Measurements from ENCODE around the gene HSP90AB1. TPM values are rescaled to one million over a fixed set of nuclear protein-coding genes. Genes with fewer than 3 reads are reported as not detected.

Gene HSP90AB1
- total and polyA plus RNA-seq, 9 of the 15 experiments (the other 6 are each of a cell fraction or from before 2014, with no cell fraction given): 1,780 to 3,358 (median 2,262) TPM

GRCh38 chr6:44237021-44237812 is 9.7 kb upstream of the HSP90AB1 start (continued):
- peak; percentile 23; the same call in 1 of the 2 replicates for TF ChIP-seq USF1 (CRISPR knock-in tag; IDR thresholded peaks at IDR 0.05)
- TF ChIP-seq, protein P1, sequence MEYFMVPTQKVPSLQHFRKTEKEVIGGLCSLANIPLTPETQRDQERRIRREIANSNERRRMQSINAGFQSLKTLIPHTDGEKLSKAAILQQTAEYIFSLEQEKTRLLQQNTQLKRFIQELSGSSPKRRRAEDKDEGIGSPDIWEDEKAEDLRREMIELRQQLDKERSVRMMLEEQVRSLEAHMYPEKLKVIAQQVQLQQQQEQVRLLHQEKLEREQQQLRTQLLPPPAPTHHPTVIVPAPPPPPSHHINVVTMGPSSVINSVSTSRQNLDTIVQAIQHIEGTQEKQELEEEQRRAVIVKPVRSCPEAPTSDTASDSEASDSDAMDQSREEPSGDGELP (CRISPR knock-in tag; IDR thresholded peaks at IDR 0.05; ENCODE audit: borderline replicate concordance): peak; percentile 98
- TF ChIP-seq, protein P2, sequence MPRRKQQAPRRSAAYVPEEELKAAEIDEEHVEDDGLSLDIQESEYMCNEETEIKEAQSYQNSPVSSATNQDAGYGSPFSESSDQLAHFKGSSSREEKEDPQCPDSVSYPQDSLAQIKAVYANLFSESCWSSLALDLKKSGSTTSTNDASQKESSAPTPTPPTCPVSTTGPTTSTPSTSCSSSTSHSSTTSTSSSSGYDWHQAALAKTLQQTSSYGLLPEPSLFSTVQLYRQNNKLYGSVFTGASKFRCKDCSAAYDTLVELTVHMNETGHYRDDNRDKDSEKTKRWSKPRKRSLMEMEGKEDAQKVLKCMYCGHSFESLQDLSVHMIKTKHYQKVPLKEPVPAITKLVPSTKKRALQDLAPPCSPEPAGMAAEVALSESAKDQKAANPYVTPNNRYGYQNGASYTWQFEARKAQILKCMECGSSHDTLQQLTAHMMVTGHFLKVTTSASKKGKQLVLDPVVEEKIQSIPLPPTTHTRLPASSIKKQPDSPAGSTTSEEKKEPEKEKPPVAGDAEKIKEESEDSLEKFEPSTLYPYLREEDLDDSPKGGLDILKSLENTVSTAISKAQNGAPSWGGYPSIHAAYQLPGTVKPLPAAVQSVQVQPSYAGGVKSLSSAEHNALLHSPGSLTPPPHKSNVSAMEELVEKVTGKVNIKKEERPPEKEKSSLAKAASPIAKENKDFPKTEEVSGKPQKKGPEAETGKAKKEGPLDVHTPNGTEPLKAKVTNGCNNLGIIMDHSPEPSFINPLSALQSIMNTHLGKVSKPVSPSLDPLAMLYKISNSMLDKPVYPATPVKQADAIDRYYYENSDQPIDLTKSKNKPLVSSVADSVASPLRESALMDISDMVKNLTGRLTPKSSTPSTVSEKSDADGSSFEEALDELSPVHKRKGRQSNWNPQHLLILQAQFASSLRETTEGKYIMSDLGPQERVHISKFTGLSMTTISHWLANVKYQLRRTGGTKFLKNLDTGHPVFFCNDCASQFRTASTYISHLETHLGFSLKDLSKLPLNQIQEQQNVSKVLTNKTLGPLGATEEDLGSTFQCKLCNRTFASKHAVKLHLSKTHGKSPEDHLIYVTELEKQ (CRISPR knock-in tag; IDR thresholded peaks at IDR 0.05): no peak
- TF ChIP-seq ZNF318 (IDR thresholded peaks at IDR 0.05; ENCODE audit: borderline replicate concordance in 1 of 2, low read depth in 1 of 2): peak in 1 of 2 experiments; percentile 48; a peak in 1 of 4 replicates
- 0 out of 2 replicates have a peak, but pooled peaks have one; percentile 12 for TF ChIP-seq SMARCA5 (IDR thresholded peaks at IDR 0.05)
- TF ChIP-seq STAG1 (CRISPR knock-in tag; IDR thresholded peaks at IDR 0.05; ENCODE audit: borderline replicate concordance): peak; percentile 20; the same call in 1 of the 2 replicates
- no peak for TF ChIP-seq ZNF174 (CRISPR knock-in tag; IDR thresholded peaks at IDR 0.05)
- TF ChIP-seq, protein P3, sequence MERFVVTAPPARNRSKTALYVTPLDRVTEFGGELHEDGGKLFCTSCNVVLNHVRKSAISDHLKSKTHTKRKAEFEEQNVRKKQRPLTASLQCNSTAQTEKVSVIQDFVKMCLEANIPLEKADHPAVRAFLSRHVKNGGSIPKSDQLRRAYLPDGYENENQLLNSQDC (CRISPR knock-in tag; IDR thresholded peaks at IDR 0.05): no peak
- peak; percentile 89 for TF ChIP-seq ZNF263 (CRISPR knock-in tag; IDR thresholded peaks at IDR 0.05; ENCODE audit: borderline replicate concordance)

Measured in K562 (cell line).